K562 (cell line): ENCODE data around the gene XPNPEP3. TPM values are rescaled to one million over a fixed set of nuclear protein-coding genes. Genes with fewer than 3 reads are reported as not detected.

Experiments used
- ATAC-seq: fragments of 200-7000 bp; cut with Tn5 transposase; 3 replicates; pipeline ENCODE4 v1.9.1; 2020; ENCODE audit warnings: moderate library complexity
- BruUV-seq: library from RNA; stranded (reverse); fragments of 400-500 nt; replicated peaks from 2 replicates; lab custom pipeline; 2021; lab: Mats Ljungman, UMichigan
- CTCF ChIA-PET: fragments of 300-600 bp; formaldehyde crosslinking; extraction: SDS; loops from one replicate; lab custom pipeline; 2021; ENCODE audit warnings: low intra/inter-chr PET ratio; lab: Yijun Ruan, JAX
- POLR2A ChIA-PET: fragments of 300-600, 350-650 bp; sonication (Branson Sonifier 250); formaldehyde crosslinking; extraction: SDS; loops from one replicate; lab custom pipeline; 2021; ENCODE audit warnings: antibody characterized with exemption, inconsistent platforms; lab: Yijun Ruan, JAX
- DNase-seq, 4 experiments: peaks; one replicate each; pipeline versions ENCODE4 v3.0.0 to v3.0.0-alpha.2; 2011 to 2018; ENCODE audit warnings: low spot score in 3 of 4, mixed read lengths in 3 of 4; ENCODE audit errors: extremely low read depth in 1 of 4
- FAIRE-seq: peaks from 2 replicates; lab custom pipeline; 2011; peaks lifted over from hg19 to GRCh38; lab: Jason Lieb, UNC
- H2AFZ ChIP-seq: 2 replicates; pipeline ENCODE4 v1.6.0; 2011; ENCODE audit warnings: low read depth, low read length, control low read depth, inconsistent platforms
- H3K27ac ChIP-seq: fragments of 200-600 bp; 3 replicates; pipeline ENCODE4 v1.8.0; 2011; ENCODE audit warnings: low read depth, mild to moderate bottlenecking, control low read depth, inconsistent platforms, low read length, moderate library complexity, mixed read lengths; ENCODE audit errors: extremely low read depth
- H3K27me3 ChIP-seq, 2 experiments: fragments of 300-600 bp in 1 of 2; 2 replicates in 1 of 2; 3 replicates in 1 of 2; pipeline versions ENCODE4 v1.6.0 to v1.8.0; 2011; ENCODE audit warnings: inconsistent platforms in 2 of 2, low read length in 2 of 2, mild to moderate bottlenecking in 1 of 2, mixed read lengths in 1 of 2, moderate library complexity in 1 of 2; ENCODE audit not compliant: control insufficient read depth in 2 of 2, insufficient read depth in 2 of 2
- H3K36me3 ChIP-seq: fragments of 300-600 bp; 3 replicates; pipeline ENCODE4 v1.8.0; 2011; ENCODE audit warnings: mild to moderate bottlenecking, low read length, inconsistent platforms; ENCODE audit not compliant: control insufficient read depth, insufficient read depth
- H3K4me1 ChIP-seq, 2 experiments: fragments of 200-600 bp in 1 of 2; replicated peaks in 1 of 2; 2 replicates in 1 of 2; 3 replicates in 1 of 2; pipeline versions ENCODE4 v1.5.1 to v1.8.0; 2011; ENCODE audit warnings: inconsistent platforms in 2 of 2, low read length in 2 of 2, mild to moderate bottlenecking in 1 of 2, mixed read lengths in 1 of 2, moderate library complexity in 1 of 2; ENCODE audit not compliant: control insufficient read depth in 2 of 2, insufficient read depth in 2 of 2
- H3K4me2 ChIP-seq: 2 replicates; pipeline ENCODE4 v1.6.1; 2011; ENCODE audit warnings: low read length, control low read depth, inconsistent platforms, mixed read lengths; ENCODE audit not compliant: insufficient read depth
- H3K4me3 ChIP-seq: fragments of 200-600 bp; sonication (generic), shearing (Covaris generic); 2 replicates; pipeline ENCODE4 v1.5.1; 2016; ENCODE audit warnings: control low read depth, inconsistent platforms
- H3K79me2 ChIP-seq: fragments of 200-600 bp; 3 replicates; pipeline ENCODE4 v1.8.0; 2011; ENCODE audit warnings: low read length, inconsistent platforms; ENCODE audit not compliant: control insufficient read depth, insufficient read depth
- H3K9ac ChIP-seq, 2 experiments: 2 replicates each; pipeline versions ENCODE4 v1.6.0 to v1.6.1; 2011; ENCODE audit warnings: low read depth in 2 of 2, low read length in 2 of 2, control low read depth in 1 of 2, inconsistent platforms in 1 of 2, mild to moderate bottlenecking in 1 of 2, mixed read lengths in 1 of 2; ENCODE audit not compliant: insufficient read depth in 1 of 2
- H3K9me1 ChIP-seq: one replicate; pipeline ENCODE4 v1.6.0; 2011; ENCODE audit warnings: inconsistent platforms, mild to moderate bottlenecking, low read length, moderate library complexity; ENCODE audit not compliant: control insufficient read depth, insufficient read depth
- H3K9me3 ChIP-seq: replicated peaks from 2 replicates; pipeline ENCODE4 v1.5.1; 2011; ENCODE audit warnings: low read depth, low read length, inconsistent platforms; ENCODE audit not compliant: control insufficient read depth, insufficient read depth
- H4K20me1 ChIP-seq: replicated peaks from 2 replicates; pipeline ENCODE4 v1.6.1; 2011; ENCODE audit warnings: low read length, inconsistent platforms, mixed read lengths; ENCODE audit not compliant: control insufficient read depth, insufficient read depth
- BRCA1 ChIP-seq, 2 experiments: fragments of 450-650 bp in 1 of 2; sonication (generic) in 1 of 2; formaldehyde crosslinking in 1 of 2; IDR thresholded peaks; 2 replicates each; pipeline versions ENCODE4 v1.5.0 to v1.6.1; 2017 to 2020; ENCODE audit warnings: mild to moderate bottlenecking in 1 of 2, missing genetic modification reagents in 1 of 2
- C11orf30 ChIP-seq: fragments of 450-650 bp; IDR thresholded peaks from 2 replicates; pipeline ENCODE4 v1.6.1; 2016; ENCODE audit warnings: low read depth, mild to moderate bottlenecking
- COPS2 ChIP-seq: fragments of 450-650 bp; conservative IDR thresholded peaks from 2 replicates; pipeline ENCODE4 v1.6.1; 2016; ENCODE audit warnings: mild to moderate bottlenecking, moderate library complexity
- CSDE1 ChIP-seq, 2 experiments: fragments of 450-650 bp; IDR thresholded peaks; 2 replicates each; pipeline ENCODE4 v1.6.1; 2016; ENCODE audit warnings: mild to moderate bottlenecking in 1 of 2
- CXXC5 ChIP-seq: fragments of 250-450 bp; sonication (Bioruptor Pico); IDR thresholded peaks from 2 replicates; pipeline ENCODE4 v1.8.0; 2022; ENCODE audit warnings: inconsistent platforms, mild to moderate bottlenecking, moderate library complexity
- GATAD2B ChIP-seq: fragments of 450-650 bp; IDR thresholded peaks from 2 replicates; pipeline ENCODE4 v1.6.1; 2017; ENCODE audit warnings: mild to moderate bottlenecking, borderline replicate concordance
- L3MBTL2 ChIP-seq: fragments of 450-650 bp; IDR thresholded peaks from 2 replicates; pipeline ENCODE4 v1.6.1; 2016; ENCODE audit warnings: mild to moderate bottlenecking, moderate library complexity
- MAFF ChIP-seq: IDR thresholded peaks from 2 replicates; pipeline ENCODE4 v1.6.1; 2012; ENCODE audit warnings: low read length, improper control_type of control experiment
- MAFG ChIP-seq: fragments of 450-650 bp; conservative IDR thresholded peaks from 2 replicates; pipeline ENCODE4 v1.6.1; 2016; ENCODE audit warnings: missing genetic modification characterization, missing compliant biosample characterization
- NFYB ChIP-seq: IDR thresholded peaks from 2 replicates; pipeline ENCODE4 v1.6.1; 2011; ENCODE audit warnings: mild to moderate bottlenecking, moderate library complexity; ENCODE audit not compliant: insufficient read length; ENCODE audit errors: extremely low read depth
- POLR2G ChIP-seq: fragments of 200-400 bp; formaldehyde crosslinking; IDR thresholded peaks from 2 replicates; pipeline ENCODE4 v1.6.1; 2017; ENCODE audit warnings: low read depth, mild to moderate bottlenecking, antibody characterized with exemption, low read length, moderate library complexity
- POU5F1 ChIP-seq: fragments of 150-350 bp; IDR thresholded peaks from 2 replicates; pipeline ENCODE4 v1.6.1; 2014; ENCODE audit warnings: borderline replicate concordance, low read length, low read depth, mild to moderate bottlenecking; ENCODE audit not compliant: partially characterized antibody
- SIRT6 ChIP-seq: IDR thresholded peaks from one replicate; pipeline ENCODE4 v1.6.1; 2012; ENCODE audit warnings: low read depth, mild to moderate bottlenecking, control low read depth, inconsistent platforms, low read length, moderate library complexity
- SNIP1 ChIP-seq: fragments of 450-650 bp; IDR thresholded peaks from 2 replicates; pipeline ENCODE4 v1.7.1; 2017; ENCODE audit warnings: low read depth, mild to moderate bottlenecking
- TAF7 ChIP-seq: fragments of 450-650 bp; IDR thresholded peaks from 2 replicates; pipeline ENCODE4 v1.6.1; 2016; ENCODE audit warnings: missing genetic modification characterization, missing compliant biosample characterization
- TARDBP ChIP-seq: fragments of 450-650 bp; IDR thresholded peaks from 2 replicates; pipeline ENCODE4 v1.6.1; 2016
- TRIM25 ChIP-seq: fragments of 450-650 bp; IDR thresholded peaks from 2 replicates; pipeline ENCODE4 v1.7.0; 2016; ENCODE audit warnings: borderline replicate concordance
- ZNF263 ChIP-seq: sonication (generic); formaldehyde crosslinking; IDR thresholded peaks from 2 replicates; pipeline ENCODE4 v1.8.0; 2022; ENCODE audit warnings: mild to moderate bottlenecking, missing genetic modification reagents, borderline replicate concordance
- ZNF316 ChIP-seq: fragments of 450-650 bp; IDR thresholded peaks from 2 replicates; pipeline ENCODE4 v1.6.1; 2016
- ZNF354B ChIP-seq: fragments of 250-450 bp; sonication (Bioruptor Pico); IDR thresholded peaks from 2 replicates; pipeline ENCODE4 v1.4.0; 2020
- ZNF561 ChIP-seq: fragments of 450-650 bp; formaldehyde crosslinking; conservative IDR thresholded peaks from 2 replicates; pipeline ENCODE4 v1.4.0; 2020; ENCODE audit warnings: mild to moderate bottlenecking, moderate library complexity
- ZNF586 ChIP-seq: fragments of 450-650 bp; formaldehyde crosslinking; conservative IDR thresholded peaks from 2 replicates; pipeline ENCODE4 v1.4.0; 2020; ENCODE audit warnings: mild to moderate bottlenecking, moderate library complexity
- ZNF699 ChIP-seq: fragments of 250-450 bp; sonication (Bioruptor Pico); IDR thresholded peaks from 2 replicates; pipeline ENCODE4 v1.8.0; 2021; ENCODE audit warnings: mild to moderate bottlenecking, moderate library complexity; ENCODE audit not compliant: insufficient replicate concordance
- WGBS: fragments of 100-300 bp; shearing (Covaris generic); methylation state at CpG from one replicate; pipeline ENCODE4 v1.1.6; 2016; ENCODE audit warnings: low coverage, mixed read lengths; ENCODE audit not compliant: insufficient coverage; ENCODE audit errors: missing lambda C conversion rate; 5-methylcytosine and 5-hydroxymethylcytosine counted together
- in situ Hi-C: fragments of 300-500 bp; cut with MboI; formaldehyde crosslinking; loops from 4 replicates; pipeline ENCODE4 v1.15.0; 2018; ENCODE audit warnings: inconsistent platforms, mixed read lengths
- intact Hi-C: fragments of 100-400 bp; cut with micrococcal nuclease; formaldehyde crosslinking; loops from 2 replicates; pipeline ENCODE4 v1.14.2; 2022
- polyA plus RNA-seq, 8 experiments: library from polyadenylated mRNA; depleted of rRNA in 4 of 8; stranded (reverse) in 5 of 8; unstranded in 3 of 8; fragments of >200 nt; fragmentation: Nextera tagmentation in 2 of 8; fragmentation: Illumina TruSeq in 1 of 8; extraction: Ambion mirVana in 2 of 8; extraction: Trizol in 1 of 8; gene quantifications; 2 replicates each; pipeline versions ENCODE4 v1.2.1 to v1.2.3, GENCODE V29; 2011 to 2014; ENCODE audit warnings: inconsistent platforms in 1 of 8, missing spikeins in 1 of 8
- total RNA-seq, 7 experiments: library from RNA; depleted of rRNA in 6 of 7; stranded (reverse); fragments of >200 nt in 6 of 7; fragmentation: Illumina TruSeq in 2 of 7; extraction: Trizol in 2 of 7; gene quantifications; 2 replicates each; pipeline versions ENCODE4 v1.2.1 to v1.2.3, GENCODE V29; 2011 to 2021; ENCODE audit warnings: low replicate concordance in 1 of 7
- TF ChIP-seq, protein P1 (sequence below): IDR thresholded peaks from 2 replicates; pipeline ENCODE4 v1.6.1; 2014; ENCODE audit warnings: antibody characterized with exemption

XPNPEP3 gene
- total and polyA plus RNA-seq, 9 of the 15 experiments (the other 6 are each of a cell fraction or from before 2014, with no cell fraction given) = 9.1 to 22.6 (median 15.6) TPM

DNA sequence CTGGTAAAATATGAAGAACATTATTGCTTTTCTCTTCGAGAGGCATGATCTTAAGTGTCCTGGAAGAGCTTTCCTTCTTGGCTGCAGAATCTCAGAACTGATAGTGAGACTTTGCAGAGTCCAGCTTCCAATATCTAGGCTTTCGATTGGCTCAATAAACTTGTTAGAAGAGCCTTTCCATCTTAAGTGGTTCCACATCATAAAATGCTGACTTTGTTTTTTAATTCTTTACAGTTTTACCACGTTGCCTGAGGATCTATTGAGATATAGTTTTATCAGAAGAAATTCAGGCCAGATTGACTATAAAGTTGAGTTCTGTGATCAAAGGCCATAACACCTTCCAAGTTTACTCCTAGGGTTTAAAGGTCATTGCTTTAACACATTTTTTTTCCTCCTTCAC is 20.5 kb downstream of the XPNPEP3 start:
- no peak overlapping the region for H3K27ac ChIP-seq
- CTCF ChIA-PET = no interaction called here
- no peak overlapping the region for H3K9ac ChIP-seq
- no peaks in the 10 kb centered on the region for H3K27me3 ChIP-seq
- no peaks in the 10 kb centered on the region for H3K9me3 ChIP-seq
- H2AFZ ChIP-seq = no peak overlapping the region
- H3K9me1 ChIP-seq = no peaks in the 10 kb centered on the region
- H4K20me1 ChIP-seq = no peaks in the 10 kb centered on the region
- H3K36me3 ChIP-seq = peaks cover 14% of the 10 kb centered on the region; the same call in 1 of the 3 replicates
- no peaks in the 10 kb centered on the region for H3K4me1 ChIP-seq
- no peak overlapping the region for H3K4me3 ChIP-seq
- 59% methylated on average over 3 of the region's 3 CpGs for WGBS
- no TSS peak for BruUV-seq
- ATAC-seq (no peak), FAIRE-seq (no peak), DNase-seq (no peak)
- in situ Hi-C loops (no loop called here), intact Hi-C loops (no loop called here)
- no peaks in the 10 kb centered on the region for H3K79me2 ChIP-seq
- POLR2A ChIA-PET = interaction anchor here (0.5 kb wide), 1 partner anchor 1602 kb away, joined by 3 read pairs; no protein-coding TSS in a partner anchor
- H3K4me2 ChIP-seq = no peak overlapping the region
- TF ChIP-seq NFYB (no peak), SIRT6 (no peak), C11orf30 (peak; percentile 52), MAFF (peak; percentile 30), BRCA1 (IDR thresholded peaks at IDR 0.05) (no peak), BRCA1 (CRISPR knock-in tag; IDR thresholded peaks at IDR 0.05) (no peak), ZNF561 (CRISPR knock-in tag) (no peak), ZNF263 (CRISPR knock-in tag) (no peak), L3MBTL2 (no peak), GATAD2B (no peak), CXXC5 (no peak), TAF7 (no peak), ZNF586 (CRISPR knock-in tag) (no peak), POLR2G (no peak), ZNF316 (peak; percentile 79), COPS2 (no peak), MAFG (0 out of 2 replicates have a peak, but pooled peaks have one; percentile 34), TRIM25 (no peak), ZNF354B (CRISPR knock-in tag) (no peak), TARDBP (no peak), POU5F1 (no peak), CSDE1 (IDR thresholded peaks at IDR 0.05) (no peak), ZNF699 (CRISPR knock-in tag) (no peak), SNIP1 (no peak)
- TF ChIP-seq, protein P1, sequence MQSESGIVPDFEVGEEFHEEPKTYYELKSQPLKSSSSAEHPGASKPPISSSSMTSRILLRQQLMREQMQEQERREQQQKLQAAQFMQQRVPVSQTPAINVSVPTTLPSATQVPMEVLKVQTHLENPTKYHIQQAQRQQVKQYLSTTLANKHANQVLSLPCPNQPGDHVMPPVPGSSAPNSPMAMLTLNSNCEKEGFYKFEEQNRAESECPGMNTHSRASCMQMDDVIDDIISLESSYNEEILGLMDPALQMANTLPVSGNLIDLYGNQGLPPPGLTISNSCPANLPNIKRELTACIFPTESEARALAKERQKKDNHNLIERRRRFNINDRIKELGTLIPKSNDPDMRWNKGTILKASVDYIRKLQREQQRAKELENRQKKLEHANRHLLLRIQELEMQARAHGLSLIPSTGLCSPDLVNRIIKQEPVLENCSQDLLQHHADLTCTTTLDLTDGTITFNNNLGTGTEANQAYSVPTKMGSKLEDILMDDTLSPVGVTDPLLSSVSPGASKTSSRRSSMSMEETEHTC = no peak
